MM.1S (cell line): ENCODE results near the gene POLR3A.

ENCODE experiments used
- EZH2 ChIP-seq: fragments of 300-600 bp; sonication (generic); optimal IDR thresholded peaks from 2 replicates; pipeline ENCODE3; 2017; ENCODE audit warnings: low read depth, mild to moderate bottlenecking, antibody characterized with exemption, low read length, mixed read lengths
- TF ChIP-seq, protein P1 (sequence below): fragments of 300-600 bp; sonication (generic); IDR thresholded peaks from 2 replicates; pipeline ENCODE4 v1.5.1; 2016; ENCODE audit warnings: antibody characterized with exemption, low read length, mixed read lengths

DNA sequence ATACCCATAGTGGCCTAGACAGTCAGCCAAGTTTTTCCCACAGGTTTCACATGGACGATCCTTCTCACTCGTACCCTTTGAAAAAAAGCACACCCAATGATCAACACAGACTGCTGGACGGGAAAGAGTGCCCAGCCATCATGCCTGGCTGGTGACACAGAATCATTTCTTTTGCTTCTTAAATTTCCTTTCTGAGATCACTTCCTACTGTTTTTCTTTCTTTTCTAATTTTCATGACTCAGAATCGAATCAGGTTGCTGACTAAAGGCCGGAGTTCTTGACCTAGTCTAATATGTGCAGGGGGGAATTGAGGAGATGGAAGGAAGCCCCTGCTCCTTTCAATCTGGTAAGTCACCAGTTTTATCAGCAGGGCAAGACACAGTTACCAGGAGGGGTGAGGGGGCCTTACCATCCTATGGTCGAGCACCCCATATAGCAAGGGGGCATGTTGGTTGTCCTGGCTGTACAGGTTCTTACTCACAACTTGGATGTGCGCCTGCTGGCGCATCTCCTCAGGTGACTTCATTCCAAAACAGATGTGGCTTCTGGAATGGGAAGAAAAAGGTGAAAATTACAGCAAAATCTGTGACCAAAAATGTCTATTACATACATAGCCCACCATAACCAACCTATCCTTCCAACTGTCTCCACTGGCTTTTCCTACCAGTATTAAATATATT, 3.5 kb downstream of the POLR3A start:
- TF ChIP-seq EZH2, result no peak
- TF ChIP-seq, protein P1, sequence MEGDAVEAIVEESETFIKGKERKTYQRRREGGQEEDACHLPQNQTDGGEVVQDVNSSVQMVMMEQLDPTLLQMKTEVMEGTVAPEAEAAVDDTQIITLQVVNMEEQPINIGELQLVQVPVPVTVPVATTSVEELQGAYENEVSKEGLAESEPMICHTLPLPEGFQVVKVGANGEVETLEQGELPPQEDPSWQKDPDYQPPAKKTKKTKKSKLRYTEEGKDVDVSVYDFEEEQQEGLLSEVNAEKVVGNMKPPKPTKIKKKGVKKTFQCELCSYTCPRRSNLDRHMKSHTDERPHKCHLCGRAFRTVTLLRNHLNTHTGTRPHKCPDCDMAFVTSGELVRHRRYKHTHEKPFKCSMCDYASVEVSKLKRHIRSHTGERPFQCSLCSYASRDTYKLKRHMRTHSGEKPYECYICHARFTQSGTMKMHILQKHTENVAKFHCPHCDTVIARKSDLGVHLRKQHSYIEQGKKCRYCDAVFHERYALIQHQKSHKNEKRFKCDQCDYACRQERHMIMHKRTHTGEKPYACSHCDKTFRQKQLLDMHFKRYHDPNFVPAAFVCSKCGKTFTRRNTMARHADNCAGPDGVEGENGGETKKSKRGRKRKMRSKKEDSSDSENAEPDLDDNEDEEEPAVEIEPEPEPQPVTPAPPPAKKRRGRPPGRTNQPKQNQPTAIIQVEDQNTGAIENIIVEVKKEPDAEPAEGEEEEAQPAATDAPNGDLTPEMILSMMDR, result no peak
